GM18909 (cell line): ENCODE results near the gene OSM.
"Not testable (repeated sequence)": the region's sequence is repeated elsewhere in the genome, so short reads cannot be mapped to it uniquely, and the experiment has no call there.

Source experiments
- ATAC-seq: cut with Tn5 transposase; IDR thresholded peaks from one replicate; pipeline ENCODE4 v1.9.1; 2021; ENCODE audit warnings: mild to moderate bottlenecking; ENCODE audit not compliant: unreplicated experiment, poor library complexity

OSM gene

GRCh38 chr22:30247974-30248373 lies 18.7 kb downstream of the OSM start:
- no peak for ATAC-seq

GRCh38 chr22:30247561-30247960 lies 19.1 kb downstream of the OSM start:
- ATAC-seq: no peak

- ATAC-seq: no peak
These were observed 19.8 kb downstream of the OSM start for GRCh38 chr22:30246814-30247376.

GRCh38 chr22:30245985-30246813 lies 20.5 kb downstream of the OSM start, which contains the start of gene LIF:
Gene LIF (minus strand): TSS chr22:30246759. CDS start chr22:30246695, 64 bp downstream.
- ATAC-seq: no peak

GRCh38 chr22:30245181-30245984 lies 21.3 kb downstream of the OSM start:
- ATAC-seq: no peak

GRCh38 chr22:30244641-30245040 lies 22.0 kb downstream of the OSM start:
- no peak for ATAC-seq

GRCh38 chr22:30244066-30244465 lies 22.6 kb downstream of the OSM start:
- ATAC-seq: no peak

GRCh38 chr22:30243661-30244060 lies 23.0 kb downstream of the OSM start:
- ATAC-seq: no peak

GRCh38 chr22:30241576-30242371 lies 24.9 kb downstream of the OSM start:
- ATAC-seq: no peak

GRCh38 chr22:30240541-30241417 lies 25.9 kb downstream of the OSM start:
- ATAC-seq: no peak

GRCh38 chr22:30239488-30240405 lies 26.9 kb downstream of the OSM start:
- ATAC-seq: no peak

- ATAC-seq: no peak
These were observed 27.8 kb downstream of the OSM start for GRCh38 chr22:30238661-30239487.

GRCh38 chr22:30238136-30238535 lies 28.5 kb downstream of the OSM start:
- ATAC-seq: no peak

GRCh38 chr22:30236875-30237274 lies 29.8 kb downstream of the OSM start:
- ATAC-seq: no peak

GRCh38 chr22:30235687-30236170 lies 30.9 kb downstream of the OSM start:
- no peak for ATAC-seq

GRCh38 chr22:30234786-30235470 lies 31.7 kb downstream of the OSM start:
- no peak for ATAC-seq

GRCh38 chr22:30234325-30234724 lies 32.3 kb downstream of the OSM start:
- not testable (repeated sequence) for ATAC-seq
